GM19468 (cell line): ENCODE data around the gene CHKB.
"Not testable (repeated sequence)": the region's sequence is repeated elsewhere in the genome, so short reads cannot be mapped to it uniquely, and the experiment has no call there.

Experiments
- ATAC-seq: cut with Tn5 transposase; IDR thresholded peaks from one replicate; pipeline ENCODE4 v1.9.1; 2021; ENCODE audit warnings: mild to moderate bottlenecking, moderate library complexity, moderate number of reproducible peaks; ENCODE audit not compliant: unreplicated experiment; ENCODE audit errors: extremely low read depth

Gene CHKB

DNA sequence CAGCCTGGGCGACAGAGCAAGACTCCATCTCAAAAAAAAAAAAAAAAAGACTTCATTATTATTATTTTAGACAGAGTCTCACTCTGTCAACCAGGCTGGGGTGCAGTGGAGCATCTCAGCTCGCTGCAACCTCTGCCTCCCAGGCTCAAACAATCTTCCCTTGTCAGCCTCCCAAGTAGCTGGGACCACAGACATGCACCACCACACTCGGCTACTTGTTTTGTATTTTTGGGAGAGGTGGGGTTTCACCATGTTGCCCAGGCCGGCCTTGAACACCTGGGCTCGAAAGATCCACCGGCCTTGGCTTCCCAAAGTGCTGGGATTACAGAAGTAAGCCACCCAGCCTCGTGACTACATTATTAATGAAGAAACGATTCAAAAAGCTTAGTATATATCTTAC, 47.5 kb downstream of the CHKB start:
- no peak for ATAC-seq

DNA sequence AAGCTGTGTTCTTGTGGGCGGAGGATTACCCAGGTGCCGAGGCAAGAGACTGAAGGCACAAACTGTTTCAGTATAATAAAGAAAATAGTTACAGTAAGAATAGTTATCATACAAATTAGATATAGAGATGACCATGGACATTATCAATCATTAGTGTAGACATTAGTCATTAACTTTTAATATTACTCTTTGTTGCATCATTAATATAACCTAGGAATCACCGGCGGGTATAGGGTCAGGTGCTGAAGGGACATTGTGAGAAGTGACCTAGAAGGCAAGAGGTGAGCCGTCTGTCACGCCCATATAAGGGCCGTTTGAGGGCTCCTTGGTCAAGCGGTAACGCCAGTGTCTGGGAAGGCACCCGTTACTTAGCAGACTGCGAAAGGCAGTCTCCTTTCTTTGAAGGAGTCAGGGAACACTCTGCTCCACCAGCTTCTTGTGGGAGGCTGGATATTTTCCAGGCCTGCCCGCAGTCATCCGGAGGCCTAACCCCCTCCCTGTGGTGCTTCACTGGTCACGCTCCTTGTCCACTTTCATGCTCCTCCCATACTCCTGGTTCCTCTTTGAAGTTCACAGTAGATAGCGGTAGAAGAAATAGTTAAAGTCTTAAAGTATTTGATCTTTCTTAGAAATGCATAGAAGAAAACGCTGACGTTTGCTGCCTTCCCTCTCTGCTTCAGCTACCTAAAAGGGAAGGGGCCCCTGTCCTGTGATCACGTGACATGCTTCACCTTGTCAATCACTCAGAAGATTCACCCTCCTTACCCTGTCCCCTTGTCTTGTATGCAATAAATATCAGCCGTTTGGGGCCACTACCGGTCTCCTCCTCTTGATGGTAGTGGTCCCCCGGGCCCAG, 48.6 kb downstream of the CHKB start:
- not testable (repeated sequence) for ATAC-seq

DNA sequence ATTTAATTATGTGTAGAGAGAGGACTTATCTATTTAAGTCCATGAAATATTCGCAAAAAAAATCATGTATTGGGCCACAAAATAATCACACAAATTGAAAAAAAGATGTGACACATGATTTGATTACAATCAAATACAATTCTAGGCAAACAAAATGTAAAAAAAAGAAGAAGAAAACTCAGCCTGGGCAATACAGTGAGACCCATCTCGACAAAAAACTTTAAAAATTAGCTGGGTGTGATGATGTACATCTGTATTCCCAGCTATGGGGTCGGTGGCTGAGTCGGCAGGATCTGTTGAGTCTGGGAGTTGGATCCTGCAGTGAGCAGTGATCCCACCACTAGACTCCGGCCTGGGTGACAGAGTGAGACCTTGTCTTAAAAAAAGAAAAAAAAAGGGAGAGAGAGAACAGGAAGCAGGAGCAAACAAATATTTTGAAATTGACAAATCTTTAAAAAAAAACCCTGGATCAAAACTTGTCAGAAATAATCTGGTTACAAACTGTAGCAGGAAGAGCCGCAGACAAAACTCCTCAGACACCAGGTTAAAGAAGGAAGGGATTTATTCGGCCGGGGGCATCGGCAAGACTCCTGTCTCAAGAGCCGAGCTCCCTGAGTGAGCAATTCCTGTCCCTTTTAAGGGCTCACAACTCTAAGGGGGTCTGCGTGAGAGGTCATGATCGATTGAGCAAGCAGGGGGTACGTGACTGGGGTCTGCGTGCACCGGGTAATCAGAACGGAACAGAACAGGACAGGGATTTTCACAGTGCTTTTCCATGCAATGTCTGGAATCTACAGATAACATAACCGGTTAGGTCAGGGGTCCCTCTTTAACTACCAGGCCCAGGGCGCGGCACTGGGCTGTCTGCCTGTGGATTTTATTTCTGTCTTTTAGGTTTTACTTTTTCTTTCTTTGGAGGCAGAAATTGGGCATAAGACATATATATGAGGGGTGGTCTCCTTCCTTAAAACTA, 49.5 kb downstream of the CHKB start:
- ATAC-seq, result no peak

DNA sequence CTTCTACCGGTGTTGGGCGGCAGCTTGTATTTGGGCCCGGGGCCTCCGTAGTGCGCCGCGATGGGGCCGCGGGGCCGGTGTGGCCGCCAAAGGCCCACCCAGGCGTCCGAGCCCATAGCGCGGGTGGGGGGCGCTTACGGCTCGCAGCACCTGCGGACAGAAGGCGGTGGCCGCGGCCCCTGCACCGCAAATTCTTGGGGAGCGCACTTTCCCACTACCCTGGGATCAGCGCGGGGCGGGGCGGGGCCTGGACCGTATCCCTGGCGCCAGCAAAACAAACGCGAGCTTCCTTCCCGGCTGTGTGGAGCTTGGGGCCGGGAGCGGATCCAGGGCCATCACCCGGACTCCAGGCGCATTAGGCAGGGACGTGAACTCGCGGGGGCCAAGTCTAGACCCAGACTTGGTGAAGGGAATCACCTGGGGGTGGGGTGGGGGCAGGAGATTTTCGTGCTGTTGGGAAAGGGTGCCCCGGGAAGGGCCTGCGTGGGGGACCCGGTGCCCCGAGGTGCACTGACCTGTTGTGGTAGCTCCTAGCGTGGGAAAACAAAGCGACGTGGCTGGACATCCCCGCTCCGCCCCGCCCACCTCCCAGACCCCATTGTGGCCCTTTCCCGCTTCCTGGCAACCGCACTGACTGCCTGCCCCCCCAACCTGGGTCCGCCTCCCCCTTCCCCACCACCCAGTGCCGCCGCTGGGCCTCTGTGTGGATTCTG, 50.5 kb downstream of the CHKB start:
- no peak for ATAC-seq

DNA sequence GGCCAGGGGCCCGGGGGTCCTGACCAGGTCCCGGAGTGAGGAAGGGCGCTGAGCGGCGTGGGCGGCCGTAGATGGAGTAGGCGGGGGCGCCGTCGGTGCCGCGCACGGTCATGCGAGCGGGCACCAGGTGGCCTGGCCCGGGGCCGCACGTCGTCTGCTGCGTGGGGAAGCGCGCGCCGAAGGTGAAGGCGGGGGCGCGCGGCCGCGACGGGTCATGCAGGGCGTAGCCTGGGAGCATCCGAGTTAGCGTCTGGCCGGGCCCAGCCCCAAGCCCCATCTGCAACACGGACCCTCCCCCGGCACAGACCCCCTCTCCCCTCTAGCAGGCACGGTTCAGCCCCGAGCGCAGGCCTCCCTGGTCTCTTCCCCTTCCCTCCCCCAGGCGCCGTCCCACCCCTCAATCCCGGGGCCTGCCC, 51.1 kb downstream of the CHKB start:
- no peak for ATAC-seq

DNA sequence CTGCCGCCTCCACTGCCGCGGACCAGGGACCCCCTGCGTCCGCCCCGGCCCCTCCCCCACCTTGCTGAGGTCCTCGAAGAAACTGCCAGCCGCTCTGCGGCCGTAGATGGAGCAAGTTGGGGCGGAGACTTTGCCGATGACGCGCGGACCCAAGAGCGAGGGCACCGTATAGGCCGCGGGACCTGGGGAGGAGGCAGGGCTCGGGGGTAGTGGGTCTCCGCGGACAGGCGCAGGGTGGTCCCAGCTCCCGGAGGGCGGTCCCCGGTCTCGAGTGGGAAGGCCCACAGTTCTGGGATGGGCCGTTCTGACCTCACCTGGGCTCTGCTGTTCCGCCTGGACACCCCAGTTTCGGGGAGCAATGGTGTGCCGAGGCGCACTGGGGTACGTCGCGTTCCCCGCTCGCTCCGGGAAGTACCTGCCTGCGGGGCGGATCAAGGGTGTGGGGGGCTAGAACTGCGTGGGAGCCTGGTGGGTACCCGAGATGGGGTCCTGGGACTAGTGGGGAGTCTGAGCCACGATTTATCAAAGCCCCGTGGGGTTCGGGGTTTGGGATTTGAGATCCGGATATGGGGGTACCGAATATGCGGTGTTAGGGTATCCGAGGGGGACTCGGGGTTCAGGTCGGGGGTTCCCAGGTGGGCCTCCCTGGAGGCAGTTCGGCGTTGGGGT, 51.6 kb downstream of the CHKB start:
- ATAC-seq, result no peak

DNA sequence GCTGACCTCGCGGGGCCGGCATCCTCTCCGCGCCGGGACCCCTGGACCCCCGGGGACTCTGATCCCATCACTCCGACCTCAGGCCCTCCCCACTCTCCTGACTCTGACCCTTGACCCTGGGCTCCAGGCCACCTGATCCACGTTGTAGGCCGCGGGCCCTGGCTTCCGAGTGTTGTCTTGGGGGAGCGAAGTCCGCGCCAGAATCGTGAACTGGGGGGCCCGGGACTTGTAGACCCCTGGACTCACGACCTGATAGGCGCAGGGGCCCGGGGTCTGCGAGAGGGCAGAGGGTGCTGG, 52.1 kb downstream of the CHKB start:
- no peak for ATAC-seq

DNA sequence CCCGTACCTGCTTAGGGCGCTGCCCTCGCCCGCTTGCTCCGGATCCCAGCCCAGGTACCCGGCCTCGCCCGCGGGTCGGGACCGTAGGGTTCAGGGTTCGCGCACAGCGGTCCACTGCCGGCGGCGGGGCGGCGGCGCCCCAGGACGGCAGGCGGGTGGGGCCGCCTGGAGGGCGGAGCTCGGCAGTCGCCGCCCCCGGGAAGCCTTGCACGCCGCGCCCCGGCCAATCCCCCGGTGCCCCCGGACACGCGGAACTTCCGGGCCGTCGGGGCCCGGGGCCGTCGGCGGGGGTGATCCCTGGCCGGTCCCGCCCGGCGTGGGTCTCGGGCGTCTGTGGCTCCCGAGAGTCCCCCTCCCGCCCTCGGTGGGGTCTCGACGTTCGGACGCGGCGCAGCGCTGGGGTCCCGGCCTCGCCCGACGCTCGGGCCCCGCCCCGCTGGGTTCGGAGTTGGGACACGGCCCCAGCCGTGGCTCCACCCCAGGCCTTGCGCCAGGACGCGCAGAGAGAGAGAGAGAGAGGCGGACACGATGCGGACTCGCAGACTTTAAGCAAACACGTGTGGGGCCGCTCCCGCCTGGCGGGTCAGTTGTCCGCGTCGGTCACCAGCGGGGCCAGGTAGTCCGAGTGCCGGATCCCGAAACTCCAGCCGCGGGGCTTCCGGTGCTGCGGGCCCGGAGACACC, 52.6 kb downstream of the CHKB start, which contains the start of gene TYMP:
Gene TYMP, minus strand, starts transcription at position 116 of the 683 bp plus-strand sequence. CDS start 303 bp downstream, outside the sequence.
- no peak for ATAC-seq

DNA sequence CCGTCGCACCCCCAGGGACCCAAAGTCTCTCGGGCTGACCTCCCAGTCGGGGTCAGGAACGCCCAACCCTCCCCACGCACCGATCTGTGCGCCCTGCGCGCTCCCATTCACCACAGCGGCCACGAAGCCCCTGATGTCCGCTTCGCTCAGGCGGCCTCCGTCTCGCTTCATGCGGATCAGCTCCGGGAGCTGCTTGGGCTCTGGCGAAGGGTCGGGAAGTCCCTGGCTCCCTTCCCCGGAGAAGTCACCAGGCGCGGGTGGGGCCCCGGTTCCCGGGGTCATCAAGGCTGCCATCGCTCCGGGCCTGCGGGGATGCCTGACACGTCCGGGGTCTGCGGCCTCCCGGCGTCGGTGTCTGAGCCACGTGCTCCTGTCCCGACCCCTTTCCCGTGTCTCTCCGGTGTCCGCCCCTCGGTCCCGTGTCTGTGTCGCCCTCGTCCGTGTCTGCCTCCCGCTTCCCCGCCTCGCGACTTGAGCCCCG, 53.2 kb downstream of the CHKB start:
- no peak for ATAC-seq
